ENCODE measurements around the gene GAS7. TPM values are rescaled to one million over a fixed set of nuclear protein-coding genes. Genes with fewer than 3 reads are reported as not detected.

GAS7 gene
- total RNA-seq, 1 donor from 2014 or later: 50.6 TPM

GRCh38 chr17:10083864-10084263, 114.5 kb downstream of the GAS7 start:
- Histone ChIP-seq H3K4me1 (peaks cover 7% of the 10 kb centered on the region), H3K9me3 (no peaks in the 10 kb centered on the region), H3K27ac (no peak overlapping the region), H3K36me3 (no peaks in the 10 kb centered on the region), H3K27me3 (peaks cover 3% of the 10 kb centered on the region), H3K4me3 (no peak overlapping the region)
- TF ChIP-seq CTCF (IDR thresholded peaks at IDR 0.05): no peak
- no peak for ATAC-seq
- intact Hi-C loops (cut with DNase I): no loop called here
- DNase-seq: no peak

DNA sequence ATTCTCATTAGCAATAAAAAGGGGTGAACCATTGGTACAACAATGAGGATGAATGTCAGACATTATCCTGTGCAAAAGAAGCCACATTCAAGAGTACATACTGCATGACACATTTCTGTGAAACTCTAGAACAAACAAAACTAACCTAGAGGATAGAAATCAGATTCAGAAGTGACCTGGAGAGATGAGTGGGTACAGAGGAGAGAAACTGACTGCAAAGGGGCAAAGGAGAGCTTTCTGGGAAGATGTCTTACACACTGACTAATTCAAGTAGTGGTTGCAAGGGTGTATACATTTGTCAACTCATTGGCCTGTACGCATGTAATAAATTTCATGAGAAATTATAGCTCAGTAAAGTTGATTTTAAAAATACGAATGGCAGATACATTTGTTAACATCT, 115.6 kb downstream of the GAS7 start:
- peaks cover 3% of the 10 kb centered on the region for H3K27me3 ChIP-seq
- ATAC-seq (no peak), DNase-seq (no peak)
- H3K9me3 ChIP-seq: no peaks in the 10 kb centered on the region
- H3K36me3 ChIP-seq: no peaks in the 10 kb centered on the region
- no peak for TF ChIP-seq CTCF (IDR thresholded peaks at IDR 0.05)
- intact Hi-C loops (cut with DNase I): no loop called here
- no peaks in the 10 kb centered on the region for H3K4me1 ChIP-seq
- no peak overlapping the region for H3K27ac ChIP-seq
- H3K4me3 ChIP-seq: no peak overlapping the region

DNA sequence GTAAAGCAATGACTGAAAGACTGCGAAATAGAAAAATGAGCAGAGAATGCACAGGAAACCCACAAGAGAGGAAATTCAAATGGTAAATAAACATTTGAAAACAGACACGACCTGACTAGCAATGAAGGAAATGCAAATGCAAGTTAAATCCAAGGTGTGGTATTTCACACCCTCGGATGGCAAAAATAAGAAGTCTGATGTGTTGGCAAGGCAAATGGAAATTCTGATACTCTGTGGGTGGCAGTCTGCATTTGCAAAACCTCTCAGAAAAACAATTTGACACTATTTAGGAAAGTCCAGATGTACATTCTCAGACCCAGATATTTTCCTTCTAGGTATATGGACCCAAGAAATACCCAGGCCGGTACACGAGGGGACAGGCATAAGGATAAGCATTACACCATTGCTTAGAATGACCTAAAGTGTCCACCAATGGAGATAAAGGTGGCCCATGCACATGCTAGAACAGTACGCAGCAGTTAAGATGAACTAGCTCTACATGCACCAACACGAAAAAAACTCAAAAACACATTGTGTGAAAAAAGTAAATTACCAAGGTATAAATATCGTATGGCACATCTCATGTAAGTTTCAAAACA, 116.7 kb downstream of the GAS7 start:
- Histone ChIP-seq H3K4me3 (no peak overlapping the region), H3K27ac (no peak overlapping the region), H3K27me3 (no peaks in the 10 kb centered on the region), H3K4me1 (no peaks in the 10 kb centered on the region), H3K36me3 (no peaks in the 10 kb centered on the region), H3K9me3 (no peaks in the 10 kb centered on the region)
- ATAC-seq: no peak
- no peak for TF ChIP-seq CTCF (IDR thresholded peaks at IDR 0.05)
- intact Hi-C loops (cut with DNase I): no loop called here
- DNase-seq: no peak

- intact Hi-C loops (cut with DNase I): no loop called here
- no peak for TF ChIP-seq CTCF (IDR thresholded peaks at IDR 0.05)
- no peaks in the 10 kb centered on the region for H3K27me3 ChIP-seq
- no peaks in the 10 kb centered on the region for H3K4me1 ChIP-seq
- no peaks in the 10 kb centered on the region for H3K36me3 ChIP-seq
- H3K4me3 ChIP-seq: no peak overlapping the region
- DNase-seq (no peak), ATAC-seq (no peak)
- no peaks in the 10 kb centered on the region for H3K9me3 ChIP-seq
- H3K27ac ChIP-seq: no peak overlapping the region
These were observed 120.7 kb downstream of the GAS7 start for GRCh38 chr17:10077561-10078299.

- ATAC-seq (no peak), DNase-seq (no peak)
- Histone ChIP-seq H3K4me1 (no peaks in the 10 kb centered on the region), H3K9me3 (no peaks in the 10 kb centered on the region), H3K36me3 (no peaks in the 10 kb centered on the region), H3K27ac (no peak overlapping the region), H3K4me3 (no peak overlapping the region), H3K27me3 (no peaks in the 10 kb centered on the region)
- TF ChIP-seq CTCF (IDR thresholded peaks at IDR 0.05): no peak
- intact Hi-C loops (cut with DNase I): no loop called here
These were observed 122.5 kb downstream of the GAS7 start for GRCh38 chr17:10075919-10076318.
